ENCODE results near the gene ARRDC5.
"Not testable (repeated sequence)": the region's sequence is repeated elsewhere in the genome, so short reads cannot be mapped to it uniquely, and the experiment has no call there.

The ARRDC5 gene

GRCh38 chr19:4868286-4868834 lies 34.3 kb downstream of the ARRDC5 start:
- no peak for DNase-seq (ENCODE audit: low read depth)

DNA sequence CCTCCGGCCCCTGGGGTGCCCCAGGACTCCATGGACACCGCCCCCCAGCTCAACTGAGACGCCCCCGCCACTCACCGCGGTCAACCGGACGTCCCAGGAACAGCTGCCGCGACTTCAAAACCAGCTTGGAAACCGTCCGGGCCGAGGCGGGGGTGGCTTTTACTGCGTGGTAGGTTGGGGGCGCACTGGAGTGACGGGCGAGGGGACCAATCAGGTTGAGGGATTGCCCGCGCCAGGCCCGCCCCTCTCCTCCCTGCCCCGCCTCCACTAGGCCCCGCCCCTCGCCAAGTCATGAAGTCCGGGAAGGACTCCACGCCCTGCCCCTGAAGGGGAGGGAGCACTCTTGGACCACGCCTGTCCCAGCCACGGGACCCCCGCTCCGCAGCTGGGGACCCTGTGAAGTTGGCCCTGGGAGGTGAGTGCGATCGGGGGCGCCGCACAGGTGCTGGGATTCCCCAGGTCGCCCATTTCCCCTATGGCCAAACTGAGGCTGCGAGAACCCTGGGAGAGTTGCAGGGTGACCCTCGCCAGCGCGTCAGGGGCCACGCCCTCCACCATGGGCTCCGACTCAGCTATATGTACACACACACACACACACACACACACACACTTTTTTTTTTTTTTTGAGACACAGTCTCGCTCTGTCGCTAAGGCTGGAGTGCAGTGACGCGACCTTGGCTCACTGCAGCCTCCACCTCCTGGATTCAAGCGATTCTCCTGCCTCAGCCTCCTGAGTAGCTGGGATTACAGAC lies 35.0 kb downstream of the ARRDC5 start, which contains the start of gene PLIN3:
Gene PLIN3 (minus strand): TSS at position 134 of the 752 bp plus-strand sequence. CDS start 6,273 bp downstream, outside the sequence.
- DNase-seq (ENCODE audit: low read depth), result peak; percentile 61

- no peak for DNase-seq (ENCODE audit: low read depth)
These were observed 35.9 kb downstream of the ARRDC5 start for GRCh38 chr19:4866595-4867424.

- DNase-seq (ENCODE audit: low read depth), result no peak
These were observed 41.5 kb downstream of the ARRDC5 start for GRCh38 chr19:4861147-4861546.

DNA sequence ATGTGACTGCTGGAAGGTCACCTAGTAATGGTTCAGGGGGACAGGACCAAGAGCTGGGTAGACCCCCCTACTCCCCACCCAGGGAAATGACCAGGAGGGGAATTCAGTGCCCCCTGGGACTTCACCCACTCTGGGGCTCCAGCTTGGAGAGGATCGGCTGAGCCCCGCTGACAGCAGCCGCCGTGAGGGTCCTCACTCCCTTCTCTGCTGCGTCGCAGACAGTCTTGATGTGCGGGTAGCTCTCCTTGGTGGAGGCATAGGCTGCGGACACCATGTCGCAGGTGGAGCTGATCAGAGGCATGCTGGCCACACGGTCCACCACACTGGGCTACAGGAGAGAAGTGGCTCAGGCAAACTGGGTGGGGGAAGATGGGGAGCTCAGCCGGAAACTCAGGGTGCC lies 43.0 kb downstream of the ARRDC5 start:
- DNase-seq (ENCODE audit: low read depth), result no peak

GRCh38 chr19:4856468-4856867 lies 46.2 kb downstream of the ARRDC5 start:
- DNase-seq (ENCODE audit: low read depth), result not testable (repeated sequence)

DNA sequence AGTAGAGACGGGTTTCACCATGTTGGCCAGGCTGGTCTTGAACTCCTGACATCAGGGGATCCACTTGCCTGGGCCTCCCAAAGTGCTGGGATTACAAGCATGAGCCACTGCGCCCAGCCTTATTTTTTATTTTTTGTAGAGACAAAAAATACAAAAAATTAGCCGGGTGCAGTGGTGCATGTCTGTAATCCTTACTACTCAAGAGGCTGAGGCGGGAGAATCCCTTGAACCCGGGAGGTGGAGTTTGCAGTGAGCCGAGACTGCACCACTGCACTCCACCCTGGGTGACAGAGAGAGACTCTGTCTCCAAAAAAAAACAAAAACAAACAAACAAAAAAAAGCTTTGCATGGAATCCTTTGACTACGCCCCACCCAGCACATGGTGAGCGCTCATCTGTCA lies 49.2 kb downstream of the ARRDC5 start:
- DNase-seq (ENCODE audit: low read depth), result not testable (repeated sequence)

DNA sequence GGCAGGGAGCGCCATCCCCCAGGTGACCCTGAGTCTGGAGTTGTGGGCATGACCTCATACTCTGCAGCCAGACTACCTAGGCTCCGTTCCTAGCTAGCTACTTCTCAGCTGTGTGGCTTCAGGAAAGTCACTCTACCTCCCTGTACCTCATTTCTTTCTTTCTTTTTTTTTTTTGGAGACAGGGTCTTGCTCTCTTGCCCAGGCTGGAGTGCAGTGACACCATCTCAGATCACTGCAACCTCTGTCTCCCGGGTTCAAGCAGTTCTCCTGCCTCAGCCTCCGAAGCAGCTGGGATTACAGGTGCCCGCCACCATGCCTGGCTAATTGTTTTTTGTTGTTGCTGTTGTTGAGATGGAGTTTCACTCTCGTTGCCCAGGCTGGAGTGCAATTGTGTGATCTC lies 50.2 kb downstream of the ARRDC5 start:
- no peak for DNase-seq (ENCODE audit: low read depth)

GRCh38 chr19:4851551-4852290 lies 51.0 kb downstream of the ARRDC5 start:
- DNase-seq (ENCODE audit: low read depth), result no peak

DNA sequence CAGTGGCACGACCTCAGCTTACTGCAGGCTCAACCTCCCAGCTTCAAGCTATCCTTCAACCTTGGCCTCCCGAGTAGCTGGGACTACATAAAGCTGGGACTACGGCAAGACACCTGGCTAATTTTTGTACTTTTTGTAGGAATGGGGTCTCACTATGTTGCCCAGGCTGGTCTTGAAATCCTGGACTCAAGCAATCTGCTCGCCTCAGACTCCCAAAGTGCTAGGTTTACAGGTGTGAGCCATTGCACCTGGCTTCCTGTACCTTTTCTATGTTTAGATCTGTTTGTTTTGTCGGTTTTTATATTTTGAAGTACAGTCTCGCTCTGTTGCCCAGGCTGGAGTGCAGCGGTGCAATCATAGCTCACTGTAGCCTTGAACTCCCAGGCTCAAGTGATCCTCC lies 53.7 kb downstream of the ARRDC5 start:
- no peak for DNase-seq (ENCODE audit: low read depth)

GRCh38 chr19:4847190-4847973 lies 55.3 kb downstream of the ARRDC5 start:
- no peak for DNase-seq (ENCODE audit: low read depth)

GRCh38 chr19:4845975-4846374 lies 56.7 kb downstream of the ARRDC5 start:
- not testable (repeated sequence) for DNase-seq (ENCODE audit: low read depth)

- peak; percentile 67 for DNase-seq (ENCODE audit: low read depth)
These were observed 58.1 kb downstream of the ARRDC5 start for GRCh38 chr19:4844348-4845179.

DNA sequence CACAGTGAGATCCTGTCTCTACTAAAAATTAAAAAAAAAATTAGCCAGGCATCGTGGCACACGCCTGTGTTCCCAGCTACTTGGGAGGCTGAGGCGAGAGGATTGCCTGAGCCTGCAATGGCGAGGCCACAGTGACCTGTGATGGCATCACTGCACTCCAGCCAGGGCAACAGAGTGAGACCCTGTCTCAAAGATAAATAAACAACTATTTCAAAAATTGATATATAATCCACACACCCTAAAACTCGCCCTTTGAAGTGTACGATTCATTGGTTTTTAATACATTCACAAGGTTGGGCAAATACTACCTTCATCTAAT lies 59.1 kb downstream of the ARRDC5 start:
- DNase-seq (ENCODE audit: low read depth), result no peak
